HG03095 (cell line): Measurements from ENCODE around the gene NATD1.
"Not testable (repeated sequence)": the region's sequence is repeated elsewhere in the genome, so short reads cannot be mapped to it uniquely, and the experiment has no call there.

ENCODE experiments used
- ATAC-seq: cut with Tn5 transposase; IDR thresholded peaks from one replicate; pipeline ENCODE4 v1.9.1; 2021; ENCODE audit warnings: moderate library complexity; ENCODE audit not compliant: unreplicated experiment

The NATD1 gene

GRCh38 chr17:21247552-21248258 lies 5.5 kb downstream of the NATD1 start:
- ATAC-seq = no peak

GRCh38 chr17:21246698-21247097 lies 6.5 kb downstream of the NATD1 start:
- no peak for ATAC-seq

- ATAC-seq = no peak
Observed at GRCh38 chr17:21245639-21246084, 7.5 kb downstream of the NATD1 start.

GRCh38 chr17:21243516-21244303 lies 9.5 kb downstream of the NATD1 start:
- ATAC-seq = no peak

GRCh38 chr17:21242780-21243515 lies 10.3 kb downstream of the NATD1 start:
- ATAC-seq = no peak

GRCh38 chr17:21242026-21242697 lies 11.0 kb downstream of the NATD1 start:
- ATAC-seq = no peak

GRCh38 chr17:21241564-21241963 lies 11.6 kb downstream of the NATD1 start:
- ATAC-seq = no peak

GRCh38 chr17:21240369-21241055 lies 12.7 kb downstream of the NATD1 start:
- no peak for ATAC-seq

GRCh38 chr17:21239680-21240368 lies 13.4 kb downstream of the NATD1 start:
- no peak for ATAC-seq

- ATAC-seq = no peak
Observed at GRCh38 chr17:21235921-21236320, 17.3 kb downstream of the NATD1 start.

GRCh38 chr17:21233581-21234347 lies 19.4 kb downstream of the NATD1 start:
- no peak for ATAC-seq

- ATAC-seq = no peak
Observed at GRCh38 chr17:21232033-21232749, 21.0 kb downstream of the NATD1 start.

- ATAC-seq = no peak
Observed at GRCh38 chr17:21231533-21231932, 21.7 kb downstream of the NATD1 start.

GRCh38 chr17:21228845-21229244 lies 24.4 kb downstream of the NATD1 start:
- no peak for ATAC-seq

- no peak for ATAC-seq
Observed at GRCh38 chr17:21228111-21228510, 25.1 kb downstream of the NATD1 start.

- not testable (repeated sequence) for ATAC-seq
Observed at GRCh38 chr17:21227277-21227676, 25.9 kb downstream of the NATD1 start.

- ATAC-seq = no peak
Observed at GRCh38 chr17:21223086-21223485, 30.1 kb downstream of the NATD1 start.

GRCh38 chr17:21218831-21219380 lies 34.3 kb downstream of the NATD1 start:
- ATAC-seq = no peak
